ENCODE measurements around the gene SGTA. TPM values are rescaled to one million over a fixed set of nuclear protein-coding genes. Genes with fewer than 3 reads are reported as not detected.
A peak's percentile ranks its signal among the peaks of the same experiment; 100 is the strongest.

SGTA gene
- total RNA-seq, 1 donor from 2014 or later: 64.0 TPM

- H3K27me3 Mint-ChIP-seq (ENCODE audit: low read depth): peaks cover 72% of the 10 kb centered on the region
- H3K9me3 Mint-ChIP-seq: peaks cover under 1% of the 10 kb centered on the region
- H3K4me1 Mint-ChIP-seq: peaks cover 3% of the 10 kb centered on the region
- DNase-seq (ENCODE audit: low spot score in 2 of 2, unreplicated experiment in 2 of 2): no peak
- H3K27ac Mint-ChIP-seq: no peak within 1 kb of the TSS
- H3K36me3 Mint-ChIP-seq: no peaks in the 10 kb centered on the region
- peak within 1 kb of the TSS; percentile 66 for H3K4me3 Mint-ChIP-seq
- TF ChIP-seq CTCF (IDR thresholded peaks at IDR 0.05; ENCODE audit: unreplicated experiment): no peak
Measured at GRCh38 chr19:2720777-2721569, 62.1 kb downstream of the SGTA start, which contains the start of gene DIRAS1. TSS of gene DIRAS1 (minus strand) at chr19:2721372. CDS start at chr19:2717806, 3,566 bp downstream.

- no peaks in the 10 kb centered on the region for H3K36me3 Mint-ChIP-seq
- no peak for TF ChIP-seq CTCF (IDR thresholded peaks at IDR 0.05; ENCODE audit: unreplicated experiment)
- H3K4me3 Mint-ChIP-seq: peak overlapping the region; percentile 66
- H3K9me3 Mint-ChIP-seq: peaks cover 9% of the 10 kb centered on the region
- peaks cover 68% of the 10 kb centered on the region for H3K27me3 Mint-ChIP-seq (ENCODE audit: low read depth)
- no peak for DNase-seq (ENCODE audit: low spot score in 2 of 2, unreplicated experiment in 2 of 2)
- peaks cover 3% of the 10 kb centered on the region for H3K4me1 Mint-ChIP-seq
- H3K27ac Mint-ChIP-seq: no peak overlapping the region
Measured at GRCh38 chr19:2719920-2720776, 62.9 kb downstream of the SGTA start.

GRCh38 chr19:2719232-2719735 is 63.8 kb downstream of the SGTA start:
- no peak overlapping the region for H3K4me3 Mint-ChIP-seq
- DNase-seq (ENCODE audit: low spot score in 2 of 2, unreplicated experiment in 2 of 2): no peak
- peaks cover 11% of the 10 kb centered on the region for H3K9me3 Mint-ChIP-seq
- H3K27me3 Mint-ChIP-seq (ENCODE audit: low read depth): peaks cover 66% of the 10 kb centered on the region
- H3K36me3 Mint-ChIP-seq: no peaks in the 10 kb centered on the region
- H3K27ac Mint-ChIP-seq: no peak overlapping the region
- peaks cover 3% of the 10 kb centered on the region for H3K4me1 Mint-ChIP-seq
- no peak for TF ChIP-seq CTCF (IDR thresholded peaks at IDR 0.05; ENCODE audit: unreplicated experiment)

- peaks cover 3% of the 10 kb centered on the region for H3K4me1 Mint-ChIP-seq
- TF ChIP-seq CTCF (IDR thresholded peaks at IDR 0.05; ENCODE audit: unreplicated experiment): no peak
- H3K9me3 Mint-ChIP-seq: peaks cover 11% of the 10 kb centered on the region
- peaks cover 52% of the 10 kb centered on the region for H3K27me3 Mint-ChIP-seq (ENCODE audit: low read depth)
- no peak for DNase-seq (ENCODE audit: low spot score in 2 of 2, unreplicated experiment in 2 of 2)
- no peaks in the 10 kb centered on the region for H3K36me3 Mint-ChIP-seq
- H3K27ac Mint-ChIP-seq: no peak overlapping the region
- H3K4me3 Mint-ChIP-seq: no peak overlapping the region
Measured at GRCh38 chr19:2717638-2718541, 65.2 kb downstream of the SGTA start.

Data from mesothelial cell of epicardium (in vitro differentiated cells).